Measurements from ENCODE around the gene UNC93B1. TPM values are rescaled to one million over a fixed set of nuclear protein-coding genes. Genes with fewer than 3 reads are reported as not detected.

UNC93B1 gene
- total and polyA plus RNA-seq, 10 donors, result 110 to 192 (median 132) TPM

GRCh38 chr11:68008381-68009337 lies 4.8 kb upstream of the UNC93B1 start:
- peak overlapping the region in 6 of 8 donors; percentile 83 to 93 (median 91) for H3K27ac ChIP-seq
- peaks cover 0 to 5% (median 0%) of the 10 kb centered on the region in 7 donors for H3K27me3 ChIP-seq (replicated peaks in 1 of 7)
- peak; percentile 79 to 87 (median 81) for TF ChIP-seq POLR2AphosphoS5 (IDR thresholded peaks at IDR 0.05)
- TF ChIP-seq, protein P1, sequence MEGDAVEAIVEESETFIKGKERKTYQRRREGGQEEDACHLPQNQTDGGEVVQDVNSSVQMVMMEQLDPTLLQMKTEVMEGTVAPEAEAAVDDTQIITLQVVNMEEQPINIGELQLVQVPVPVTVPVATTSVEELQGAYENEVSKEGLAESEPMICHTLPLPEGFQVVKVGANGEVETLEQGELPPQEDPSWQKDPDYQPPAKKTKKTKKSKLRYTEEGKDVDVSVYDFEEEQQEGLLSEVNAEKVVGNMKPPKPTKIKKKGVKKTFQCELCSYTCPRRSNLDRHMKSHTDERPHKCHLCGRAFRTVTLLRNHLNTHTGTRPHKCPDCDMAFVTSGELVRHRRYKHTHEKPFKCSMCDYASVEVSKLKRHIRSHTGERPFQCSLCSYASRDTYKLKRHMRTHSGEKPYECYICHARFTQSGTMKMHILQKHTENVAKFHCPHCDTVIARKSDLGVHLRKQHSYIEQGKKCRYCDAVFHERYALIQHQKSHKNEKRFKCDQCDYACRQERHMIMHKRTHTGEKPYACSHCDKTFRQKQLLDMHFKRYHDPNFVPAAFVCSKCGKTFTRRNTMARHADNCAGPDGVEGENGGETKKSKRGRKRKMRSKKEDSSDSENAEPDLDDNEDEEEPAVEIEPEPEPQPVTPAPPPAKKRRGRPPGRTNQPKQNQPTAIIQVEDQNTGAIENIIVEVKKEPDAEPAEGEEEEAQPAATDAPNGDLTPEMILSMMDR (IDR thresholded peaks at IDR 0.05 in 8 of 11, conservative IDR thresholded peaks at IDR 0.05 in 3 of 11), result no peak
- TF ChIP-seq POLR2A (IDR thresholded peaks at IDR 0.05), result no peak
- H3K4me1 ChIP-seq, result peaks cover 15 to 96% (median 70%) of the 10 kb centered on the region in 6 donors
- DNase-seq, result peak; percentile 89
- 48 to 56% (median 51%) methylated on average over 16 to 27 of the region's 27 CpGs for WGBS, 5 donors
- H3K36me3 ChIP-seq, result peaks cover 0 to 3% (median 0%) of the 10 kb centered on the region in 6 donors
- no peaks in the 10 kb centered on the region for H3K9me3 ChIP-seq
- peak overlapping the region in 1 of 8 donors; percentile 65 for H3K4me3 ChIP-seq
- intact Hi-C loops (cut with DNase I; ENCODE audit: low total_unique reads), result no loop called here

GRCh38 chr11:68007498-68008380 lies 3.8 kb upstream of the UNC93B1 start:
- no peak for TF ChIP-seq POLR2A (IDR thresholded peaks at IDR 0.05)
- no peak for TF ChIP-seq POLR2AphosphoS5 (IDR thresholded peaks at IDR 0.05)
- TF ChIP-seq, protein P1 (IDR thresholded peaks at IDR 0.05 in 8 of 11, conservative IDR thresholded peaks at IDR 0.05 in 3 of 11), result no peak
- Histone ChIP-seq H3K27me3 (replicated peaks in 1 of 7) (peaks cover 0 to 5% (median 0%) of the 10 kb centered on the region in 7 donors), H3K36me3 (no peaks in the 10 kb centered on the region), H3K27ac (peak overlapping the region in 5 of 8 donors; percentile 83 to 93 (median 91)), H3K4me1 (peaks cover 19 to 95% (median 71%) of the 10 kb centered on the region in 6 donors), H3K9me3 (no peaks in the 10 kb centered on the region), H3K4me3 (no peak overlapping the region)
- intact Hi-C loops (cut with DNase I; ENCODE audit: low total_unique reads), result no loop called here
- DNase-seq, result no peak
- WGBS, 5 donors, result 84 to 94% (median 90%) methylated on average over 14 to 16 of the region's 16 CpGs

DNA sequence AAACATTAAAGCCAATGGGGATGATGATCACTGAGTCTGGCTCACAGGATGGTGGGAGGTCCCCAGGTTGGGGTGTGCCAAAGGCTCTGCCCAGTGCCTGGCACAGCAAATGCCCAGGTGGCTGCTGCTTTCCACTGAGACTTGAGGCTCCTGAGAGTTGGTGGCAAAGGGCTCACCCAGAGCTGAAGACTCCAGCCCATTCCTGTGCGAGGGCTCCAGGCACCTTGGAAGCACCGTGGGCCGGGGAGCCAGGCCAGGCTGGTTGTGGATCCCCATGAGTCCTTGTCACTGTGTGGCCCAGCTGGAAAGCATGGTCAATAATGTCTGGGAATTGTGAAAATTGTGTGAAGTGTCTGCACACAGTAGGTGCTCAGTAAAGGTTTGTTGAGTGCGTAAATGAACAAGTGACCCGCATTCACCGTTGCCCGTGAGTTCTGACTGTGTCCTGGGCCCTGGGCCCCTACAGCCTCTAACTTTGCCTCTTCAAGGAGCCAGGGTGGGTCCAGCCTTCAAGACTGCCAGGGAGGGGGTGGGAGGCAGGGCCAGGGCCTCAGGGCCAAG lies 2.8 kb upstream of the UNC93B1 start:
- peaks cover 19 to 95% (median 73%) of the 10 kb centered on the region in 6 donors for H3K4me1 ChIP-seq
- intact Hi-C loops (cut with DNase I; ENCODE audit: low total_unique reads), result no loop called here

More for the DNA sequence above, 2.8 kb upstream of the UNC93B1 start:
- peak overlapping the region in 2 of 8 donors; percentile 13 to 51 for H3K27ac ChIP-seq
- peaks cover 0 to 8% (median 0%) of the 10 kb centered on the region in 6 donors for H3K36me3 ChIP-seq
- DNase-seq, result no peak
- H3K9me3 ChIP-seq, result no peaks in the 10 kb centered on the region
- H3K4me3 ChIP-seq, result no peak overlapping the region
- WGBS, 5 donors, result 94 to 99% (median 98%) methylated on average over 7 of the region's 7 CpGs
- peaks cover 0 to 5% (median 0%) of the 10 kb centered on the region in 7 donors for H3K27me3 ChIP-seq (replicated peaks in 1 of 7)
- TF ChIP-seq POLR2A (IDR thresholded peaks at IDR 0.05) (no peak), POLR2AphosphoS5 (IDR thresholded peaks at IDR 0.05) (no peak)
- TF ChIP-seq, protein P1 (IDR thresholded peaks at IDR 0.05 in 8 of 11, conservative IDR thresholded peaks at IDR 0.05 in 3 of 11), result no peak
